H1 (cell line): ENCODE measurements around the gene PARD3. TPM values are rescaled to one million over a fixed set of nuclear protein-coding genes. Genes with fewer than 3 reads are reported as not detected.

Experiments used
- CTCF ChIA-PET: fragments of 300-600 bp; sonication (Branson Sonifier 250); formaldehyde crosslinking; loops from one replicate; lab custom pipeline; 2021; ENCODE audit not compliant: partially characterized antibody; lab: Charles Lee
- POLR2A ChIA-PET: fragments of 300-600 bp; sonication (Branson Sonifier 250); formaldehyde crosslinking; loops from one replicate; lab custom pipeline; 2021; ENCODE audit warnings: inconsistent platforms; ENCODE audit not compliant: partially characterized antibody; lab: Charles Lee
- DNase-seq, 2 experiments: peaks; one replicate each; pipeline versions ENCODE4 v3.0.0 to v3.0.0-alpha.2; 2010 to 2022; ENCODE audit warnings: low spot score in 2 of 2, low read depth in 1 of 2, mixed read lengths in 1 of 2
- FAIRE-seq: peaks from 2 replicates; lab custom pipeline; 2011; peaks lifted over from hg19 to GRCh38; lab: Jason Lieb, UNC
- H2AFZ ChIP-seq: 2 replicates; pipeline ENCODE4 v1.8.1; 2012; ENCODE audit warnings: low read length, inconsistent platforms
- H2AK5ac ChIP-seq: 2 replicates; pipeline ENCODE4 v1.6.1; 2013; ENCODE audit warnings: low read depth, low read length
- H2BK120ac ChIP-seq: replicated peaks from 2 replicates; pipeline ENCODE3; 2013; ENCODE audit warnings: low read depth, low read length, inconsistent platforms
- H2BK12ac ChIP-seq: 2 replicates; pipeline ENCODE4 v1.6.1; 2013; ENCODE audit warnings: low read depth, low read length
- H2BK15ac ChIP-seq: 2 replicates; pipeline ENCODE4 v1.6.1; 2013; ENCODE audit warnings: low read length
- H2BK20ac ChIP-seq: 2 replicates; pipeline ENCODE4 v1.6.1; 2013; ENCODE audit warnings: low read length
- H2BK5ac ChIP-seq: 2 replicates; pipeline ENCODE4 v1.6.1; 2013; ENCODE audit warnings: low read depth, low read length
- H3K14ac ChIP-seq: 2 replicates; pipeline ENCODE4 v1.6.1; 2013; ENCODE audit warnings: inconsistent platforms; ENCODE audit not compliant: insufficient read length
- H3K18ac ChIP-seq: 2 replicates; pipeline ENCODE4 v1.6.1; 2013; ENCODE audit warnings: low read length; ENCODE audit errors: extremely low read depth
- H3K23ac ChIP-seq: 2 replicates; pipeline ENCODE4 v1.6.1; 2013; ENCODE audit warnings: inconsistent platforms; ENCODE audit not compliant: insufficient read length
- H3K23me2 ChIP-seq: 2 replicates; pipeline ENCODE4 v1.6.1; 2013; ENCODE audit warnings: low read depth, low read length
- H3K27ac ChIP-seq: 2 replicates; pipeline ENCODE4 v1.6.1; 2011; ENCODE audit warnings: low read depth, low read length, inconsistent platforms
- H3K27me3 ChIP-seq, 4 experiments: replicated peaks in 1 of 4; 1 replicate in 1 of 4; 2 replicates in 3 of 4; pipeline versions ENCODE4 v1.6.1 to v1.8.1; 2011 to 2013; ENCODE audit warnings: low read length in 3 of 4, mild to moderate bottlenecking in 3 of 4, inconsistent platforms in 2 of 4, mixed read lengths in 2 of 4, moderate library complexity in 1 of 4; ENCODE audit not compliant: control insufficient read depth in 3 of 4, insufficient read depth in 3 of 4; ENCODE audit errors: extremely low read depth in 1 of 4
- H3K36me3 ChIP-seq, 4 experiments: 2 replicates each; pipeline versions ENCODE4 v1.6.1 to v1.8.1; 2011 to 2013; ENCODE audit warnings: mild to moderate bottlenecking in 4 of 4, low read length in 3 of 4, moderate library complexity in 2 of 4, control low read depth in 1 of 4, inconsistent platforms in 1 of 4; ENCODE audit not compliant: insufficient read depth in 4 of 4, control insufficient read depth in 2 of 4
- H3K4ac ChIP-seq: replicated peaks from 2 replicates; pipeline ENCODE3; 2013; ENCODE audit warnings: low read length, low read depth, mixed read lengths, inconsistent platforms; ENCODE audit not compliant: insufficient read length
- H3K4me1 ChIP-seq, 4 experiments: replicated peaks in 1 of 4; 1 replicate in 1 of 4; 2 replicates in 3 of 4; pipeline versions ENCODE4 v1.6.1 to v1.8.1; 2011 to 2013; ENCODE audit warnings: low read length in 3 of 4, inconsistent platforms in 2 of 4, mixed read lengths in 1 of 4; ENCODE audit not compliant: insufficient read depth in 4 of 4, control insufficient read depth in 3 of 4
- H3K4me2 ChIP-seq, 2 experiments: 2 replicates each; pipeline versions ENCODE4 v1.6.1 to v1.8.1; 2011 to 2013; ENCODE audit warnings: low read depth in 2 of 2, low read length in 2 of 2, control low read depth in 1 of 2, inconsistent platforms in 1 of 2, mild to moderate bottlenecking in 1 of 2; ENCODE audit not compliant: insufficient read depth in 1 of 2
- H3K4me3 ChIP-seq, 4 experiments: fragments of 200-600, 300-600 bp in 1 of 4; sonication (generic), shearing (Covaris generic), sonication (Bioruptor Twin) in 1 of 4; 2 replicates each; pipeline versions ENCODE4 v1.5.1 to v1.8.1; 2011 to 2016; ENCODE audit warnings: low read length in 4 of 4, low read depth in 3 of 4, control low read depth in 2 of 4, inconsistent platforms in 2 of 4, mild to moderate bottlenecking in 2 of 4, mixed read lengths in 1 of 4, moderate library complexity in 1 of 4; ENCODE audit not compliant: insufficient read depth in 2 of 4; ENCODE audit errors: extremely low read depth in 1 of 4
- H3K56ac ChIP-seq: replicated peaks from 2 replicates; pipeline ENCODE3; 2013; ENCODE audit warnings: low read depth, mild to moderate bottlenecking, mixed read lengths, low read length, inconsistent platforms; ENCODE audit not compliant: insufficient read length
- H3K79me1 ChIP-seq: 2 replicates; pipeline ENCODE4 v1.6.1; 2013; ENCODE audit warnings: low read depth, low read length, control low read depth
- H3K79me2 ChIP-seq, 2 experiments: 2 replicates each; pipeline versions ENCODE4 v1.6.1 to v1.8.1; 2012 to 2013; ENCODE audit warnings: low read length in 2 of 2, mild to moderate bottlenecking in 2 of 2, inconsistent platforms in 1 of 2; ENCODE audit not compliant: insufficient read depth in 2 of 2, control insufficient read depth in 1 of 2
- H3K9ac ChIP-seq, 4 experiments: replicated peaks in 1 of 4; 1 replicate in 1 of 4; 2 replicates in 3 of 4; pipeline versions ENCODE4 v1.6.1 to v1.8.1; 2011 to 2013; ENCODE audit warnings: low read depth in 3 of 4, low read length in 3 of 4, control low read depth in 2 of 4, mild to moderate bottlenecking in 2 of 4, moderate library complexity in 2 of 4, inconsistent platforms in 1 of 4; ENCODE audit errors: extremely low read depth in 1 of 4
- H3K9me3 ChIP-seq, 2 experiments: 2 replicates each; pipeline versions ENCODE4 v1.6.1 to v1.8.1; 2012 to 2013; ENCODE audit warnings: mild to moderate bottlenecking in 2 of 2, moderate library complexity in 2 of 2, control low read depth in 1 of 2, inconsistent platforms in 1 of 2, low read depth in 1 of 2, low read length in 1 of 2, mixed read lengths in 1 of 2; ENCODE audit not compliant: insufficient read depth in 2 of 2
- H4K20me1 ChIP-seq, 2 experiments: replicated peaks in 1 of 2; 2 replicates each; pipeline versions ENCODE3 to v1.8.1; 2011 to 2013; ENCODE audit warnings: inconsistent platforms in 2 of 2, low read length in 2 of 2, mild to moderate bottlenecking in 1 of 2; ENCODE audit not compliant: insufficient read depth in 2 of 2, control insufficient read depth in 1 of 2
- H4K5ac ChIP-seq: 2 replicates; pipeline ENCODE4 v1.6.1; 2013; ENCODE audit warnings: low read length, low read depth, mixed read lengths, inconsistent platforms; ENCODE audit not compliant: insufficient read length
- H4K8ac ChIP-seq: 2 replicates; pipeline ENCODE4 v1.8.0; 2013; ENCODE audit warnings: mild to moderate bottlenecking, moderate library complexity, low read length, inconsistent platforms; ENCODE audit not compliant: insufficient read depth; ENCODE audit errors: extremely low read depth
- H4K91ac ChIP-seq: replicated peaks from 2 replicates; pipeline ENCODE3; 2013; ENCODE audit warnings: low read length, mixed read lengths, inconsistent platforms; ENCODE audit not compliant: insufficient read length
- ASH2L ChIP-seq: fragments of 200-600, 300-600 bp; sonication (generic); IDR thresholded peaks from one replicate; pipeline ENCODE4 v1.7.1; 2017; ENCODE audit warnings: low read length
- BCL11A ChIP-seq, 2 experiments: IDR thresholded peaks; one replicate each; pipeline ENCODE4 v1.6.1; 2011; ENCODE audit warnings: low read depth in 2 of 2, low read length in 2 of 2, mild to moderate bottlenecking in 2 of 2
- EP300 ChIP-seq, 2 experiments: IDR thresholded peaks; 1 replicate in 1 of 2; 2 replicates in 1 of 2; pipeline ENCODE4 v1.6.1; 2011 to 2012; ENCODE audit warnings: low read depth in 2 of 2, low read length in 2 of 2, mild to moderate bottlenecking in 2 of 2, borderline replicate concordance in 1 of 2, inconsistent platforms in 1 of 2, moderate library complexity in 1 of 2
- GABPA ChIP-seq: IDR thresholded peaks from 2 replicates; pipeline ENCODE4 v1.6.1; 2011; ENCODE audit warnings: mild to moderate bottlenecking, low read length, moderate library complexity, borderline replicate concordance; ENCODE audit not compliant: insufficient read depth
- JUN ChIP-seq: IDR thresholded peaks from 2 replicates; pipeline ENCODE4 v1.6.1; 2011; ENCODE audit warnings: low read depth, mild to moderate bottlenecking, improper control_type of control experiment, low read length
- KDM1A ChIP-seq: fragments of 200-600, 300-600 bp; sonication (generic); IDR thresholded peaks from 2 replicates; pipeline ENCODE4 v1.7.1; 2016; ENCODE audit warnings: mild to moderate bottlenecking, low read length, borderline replicate concordance
- SIX5 ChIP-seq: IDR thresholded peaks from 2 replicates; pipeline ENCODE4 v1.6.1; 2011; ENCODE audit warnings: mild to moderate bottlenecking, low read depth, low read length
- SRF ChIP-seq: IDR thresholded peaks from 2 replicates; pipeline ENCODE4 v1.6.1; 2011; ENCODE audit warnings: mild to moderate bottlenecking, low read depth, low read length, moderate library complexity
- WGBS, 2 experiments: shearing (Covaris generic) in 1 of 2; methylation state at CpG; one replicate each; pipeline versions ENCODE4 v1.1.6 to v1.1.7; 2013 to 2015; ENCODE audit warnings: low lambda C conversion rate in 2 of 2, mixed read lengths in 2 of 2, inconsistent platforms in 1 of 2, low coverage in 1 of 2, missing lambda C conversion rate in 1 of 2; ENCODE audit not compliant: insufficient replicate concordance in 2 of 2, insufficient coverage in 1 of 2, insufficient read length in 1 of 2; ENCODE audit errors: extremely low coverage in 1 of 2, missing lambda C conversion rate in 1 of 2; 5-methylcytosine and 5-hydroxymethylcytosine counted together
- polyA plus RNA-seq, 7 experiments: library from polyadenylated mRNA; depleted of rRNA in 3 of 7; stranded (reverse) in 5 of 7; unstranded in 2 of 7; fragments of >200 nt in 5 of 7; fragments of 200-250 nt in 2 of 7; gene quantifications; 1 replicate in 5 of 7; 2 replicates in 1 of 7; 4 replicates in 1 of 7; pipeline versions ENCODE4 v1.2.1 to v1.2.3, GENCODE V29; 2011 to 2013; ENCODE audit warnings: missing spikeins in 2 of 7, mixed read lengths in 2 of 7
- total RNA-seq: library from RNA; stranded (reverse); fragmentation: NEBNext Ultra II Directional; extraction: Animal tissue kit (Norgen Biotek cat#: 25700); gene quantifications from 2 replicates; pipeline ENCODE4 v1.2.1, GENCODE V29; 2021

The PARD3 gene
- total and polyA plus RNA-seq, 2 of the 8 experiments (the other 6 are each of a cell fraction or from before 2014, with no cell fraction given), result 19.7 to 49.1 TPM

GRCh38 chr10:34109952-34110702 lies 705.0 kb downstream of the PARD3 start:
- no peak overlapping the region for H3K18ac ChIP-seq
- no peak overlapping the region for H2BK5ac ChIP-seq
- no peak overlapping the region for H2BK120ac ChIP-seq
- no peak overlapping the region for H2AFZ ChIP-seq
- no peak overlapping the region for H2BK12ac ChIP-seq
- FAIRE-seq (no peak), DNase-seq (no peak)
- CTCF ChIA-PET, result interaction anchor here (0.6 to 1.0 kb wide), 3 partner anchors 86 to 97 kb away, joined by 3 to 6 read pairs (median 3); no protein-coding TSS in a partner anchor
- H3K4ac ChIP-seq, result no peak overlapping the region
- H2BK15ac ChIP-seq, result no peak overlapping the region
- no peaks in the 10 kb centered on the region for H3K9me3 ChIP-seq
- H4K91ac ChIP-seq, result no peak overlapping the region
- no peaks in the 10 kb centered on the region for H3K36me3 ChIP-seq
- H2BK20ac ChIP-seq, result no peak overlapping the region
- no peak overlapping the region for H4K5ac ChIP-seq
- H4K20me1 ChIP-seq, result no peaks in the 10 kb centered on the region
- H3K27ac ChIP-seq, result no peak overlapping the region
- no peak overlapping the region for H3K14ac ChIP-seq
- no peak overlapping the region for H4K8ac ChIP-seq
- H3K79me1 ChIP-seq, result no peaks in the 10 kb centered on the region
- POLR2A ChIA-PET, result interaction anchor here (0.6 to 0.7 kb wide), 2 partner anchors 59 to 1106 kb away, joined by 3 read pairs; no protein-coding TSS in a partner anchor
- H3K27me3 ChIP-seq, result no peaks in the 10 kb centered on the region
- 87% methylated on average over 20 of the region's 20 CpGs; no CpG with 5 or more reads in 1 of the 2 experiments for WGBS, 2 experiments
- H2AK5ac ChIP-seq, result no peak overlapping the region
- H3K9ac ChIP-seq, result no peak overlapping the region
- no peak overlapping the region for H3K4me3 ChIP-seq
- H3K23me2 ChIP-seq, result peaks cover 4% of the 10 kb centered on the region; the same call in 1 of the 2 replicates
- H3K4me2 ChIP-seq, result no peak overlapping the region
- H3K79me2 ChIP-seq, result no peaks in the 10 kb centered on the region
- no peak overlapping the region for H3K23ac ChIP-seq
- no peak overlapping the region for H3K56ac ChIP-seq
- H3K4me1 ChIP-seq, result peaks cover 0 to 3% (median 2%) of the 10 kb centered on the region in 4 experiments; a peak in 4 of 7 replicates
- no peak for TF ChIP-seq SIX5
- no peak for TF ChIP-seq BCL11A (IDR thresholded peaks at IDR 0.05; ENCODE audit: low read depth in 2 of 2, low read length in 2 of 2)
- TF ChIP-seq GABPA, result no peak
- no peak for TF ChIP-seq JUN
- no peak for TF ChIP-seq KDM1A
- no peak for TF ChIP-seq EP300 (IDR thresholded peaks at IDR 0.05; ENCODE audit: borderline replicate concordance in 1 of 2, low read depth in 2 of 2, low read length in 2 of 2)
- no peak for TF ChIP-seq ASH2L
- TF ChIP-seq SRF, result no peak
